Loucy (cell line): ENCODE measurements around the gene TMEM132D.

Experiments
- H2AFZ ChIP-seq: fragments of 200-600 bp; sonication (generic); 2 replicates; pipeline ENCODE4 v1.6.0; 2016; ENCODE audit warnings: antibody characterized with exemption, mild to moderate bottlenecking, low read length, moderate library complexity
- H3F3A ChIP-seq: fragments of 200-600 bp; 2 replicates; pipeline ENCODE4 v1.6.0; 2016; ENCODE audit warnings: antibody characterized with exemption, low read depth, mild to moderate bottlenecking
- H3K27me3 ChIP-seq: fragments of 200-600 bp; sonication (generic); 2 replicates; pipeline ENCODE4 v1.6.1; 2014; ENCODE audit warnings: low read length, mild to moderate bottlenecking; ENCODE audit not compliant: insufficient read depth, poor library complexity, severe bottlenecking
- H3K36me3 ChIP-seq: fragments of 200-600 bp; sonication (generic); 2 replicates; pipeline ENCODE4 v1.6.1; 2016; ENCODE audit warnings: low read length; ENCODE audit not compliant: insufficient read depth
- H3K4me1 ChIP-seq: fragments of 200-600 bp; sonication (generic); 2 replicates; pipeline ENCODE4 v1.5.1; 2014; ENCODE audit warnings: low read length, mild to moderate bottlenecking; ENCODE audit not compliant: insufficient read depth, poor library complexity, severe bottlenecking
- H3K4me2 ChIP-seq: fragments of 200-600 bp; sonication (generic); 2 replicates; pipeline ENCODE4 v1.6.0; 2014; ENCODE audit warnings: antibody characterized with exemption, low read length, low read depth, mild to moderate bottlenecking; ENCODE audit not compliant: poor library complexity, severe bottlenecking
- H3K4me3 ChIP-seq: fragments of 200-600 bp; sonication (generic); 2 replicates; pipeline ENCODE4 v1.5.1; 2014; ENCODE audit warnings: low read length, mild to moderate bottlenecking, mixed read lengths; ENCODE audit not compliant: poor library complexity, severe bottlenecking
- H3K79me2 ChIP-seq: fragments of 200-600 bp; sonication (generic); 2 replicates; pipeline ENCODE4 v1.6.1; 2014; ENCODE audit warnings: low read length; ENCODE audit not compliant: insufficient read depth
- H3K9ac ChIP-seq: fragments of 200-600 bp; sonication (generic); 2 replicates; pipeline ENCODE4 v1.6.0; 2014; ENCODE audit warnings: mild to moderate bottlenecking, low read depth, low read length, moderate library complexity; ENCODE audit not compliant: poor library complexity, severe bottlenecking
- H3K9me2 ChIP-seq: fragments of 200-600 bp; sonication (generic); replicated peaks from 2 replicates; pipeline ENCODE4 v1.6.1; 2016; ENCODE audit warnings: low read depth, low read length, mixed read lengths
- H3K9me3 ChIP-seq: fragments of 200-600 bp; sonication (generic); 2 replicates; pipeline ENCODE4 v1.6.1; 2014; ENCODE audit warnings: mild to moderate bottlenecking, antibody characterized with exemption, low read length, low read depth; ENCODE audit not compliant: insufficient read depth
- H4K20me1 ChIP-seq: fragments of 200-600 bp; sonication (generic); 2 replicates; pipeline ENCODE4 v1.6.0; 2014; ENCODE audit warnings: antibody characterized with exemption, low read length, mild to moderate bottlenecking; ENCODE audit not compliant: insufficient read depth, poor library complexity, severe bottlenecking
- EZH2phosphoT487 ChIP-seq: fragments of 200-600 bp; IDR thresholded peaks from 2 replicates; pipeline ENCODE4 v1.6.1; 2018; ENCODE audit warnings: antibody characterized with exemption, mild to moderate bottlenecking, moderate library complexity, borderline replicate concordance
- TF ChIP-seq, protein P1 (sequence below): fragments of 200-600 bp; sonication (generic); conservative IDR thresholded peaks from 2 replicates; pipeline ENCODE4 v1.5.1; 2014; ENCODE audit warnings: mild to moderate bottlenecking, antibody characterized with exemption, low read length

The TMEM132D gene

DNA sequence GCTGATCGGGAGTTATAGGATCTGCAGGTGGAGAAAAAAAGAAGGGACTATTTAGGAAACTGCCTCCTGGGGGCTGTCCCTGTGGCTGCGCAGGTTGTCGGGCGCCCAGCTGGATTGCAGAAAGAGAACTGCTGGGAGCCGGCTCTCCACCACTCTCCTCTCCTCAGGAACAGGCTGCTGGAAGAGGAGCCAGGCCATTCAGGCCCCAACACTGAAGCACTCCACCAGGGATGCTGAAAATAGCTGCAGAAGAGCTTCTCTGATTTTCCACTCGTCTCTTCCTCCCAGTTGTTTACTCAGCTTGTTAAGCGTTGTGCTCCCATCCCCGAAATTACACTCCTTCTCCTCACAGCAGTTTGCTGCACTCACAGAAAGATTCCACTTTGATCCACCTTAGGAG is 703.2 kb downstream of the TMEM132D start:
- H3F3A ChIP-seq, result no peaks in the 10 kb centered on the region
- H3K79me2 ChIP-seq, result no peaks in the 10 kb centered on the region
- no peaks in the 10 kb centered on the region for H3K9me2 ChIP-seq
- no peaks in the 10 kb centered on the region for H3K27me3 ChIP-seq
- TF ChIP-seq EZH2phosphoT487, result no peak
- TF ChIP-seq, protein P1, sequence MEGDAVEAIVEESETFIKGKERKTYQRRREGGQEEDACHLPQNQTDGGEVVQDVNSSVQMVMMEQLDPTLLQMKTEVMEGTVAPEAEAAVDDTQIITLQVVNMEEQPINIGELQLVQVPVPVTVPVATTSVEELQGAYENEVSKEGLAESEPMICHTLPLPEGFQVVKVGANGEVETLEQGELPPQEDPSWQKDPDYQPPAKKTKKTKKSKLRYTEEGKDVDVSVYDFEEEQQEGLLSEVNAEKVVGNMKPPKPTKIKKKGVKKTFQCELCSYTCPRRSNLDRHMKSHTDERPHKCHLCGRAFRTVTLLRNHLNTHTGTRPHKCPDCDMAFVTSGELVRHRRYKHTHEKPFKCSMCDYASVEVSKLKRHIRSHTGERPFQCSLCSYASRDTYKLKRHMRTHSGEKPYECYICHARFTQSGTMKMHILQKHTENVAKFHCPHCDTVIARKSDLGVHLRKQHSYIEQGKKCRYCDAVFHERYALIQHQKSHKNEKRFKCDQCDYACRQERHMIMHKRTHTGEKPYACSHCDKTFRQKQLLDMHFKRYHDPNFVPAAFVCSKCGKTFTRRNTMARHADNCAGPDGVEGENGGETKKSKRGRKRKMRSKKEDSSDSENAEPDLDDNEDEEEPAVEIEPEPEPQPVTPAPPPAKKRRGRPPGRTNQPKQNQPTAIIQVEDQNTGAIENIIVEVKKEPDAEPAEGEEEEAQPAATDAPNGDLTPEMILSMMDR, result no peak
- no peak overlapping the region for H3K4me3 ChIP-seq
- H3K36me3 ChIP-seq, result no peaks in the 10 kb centered on the region
- H3K9ac ChIP-seq, result no peak overlapping the region
- no peaks in the 10 kb centered on the region for H4K20me1 ChIP-seq
- H3K4me1 ChIP-seq, result no peaks in the 10 kb centered on the region
- H3K4me2 ChIP-seq, result no peak overlapping the region
- no peak overlapping the region for H2AFZ ChIP-seq
- H3K9me3 ChIP-seq, result no peaks in the 10 kb centered on the region

- TF ChIP-seq, protein P1, result no peak
- TF ChIP-seq EZH2phosphoT487, result no peak
- no peak overlapping the region for H3K9ac ChIP-seq
These were observed 706.9 kb downstream of the TMEM132D start for GRCh38 chr12:129196927-129197326.

GRCh38 chr12:129195081-129195480 is 708.7 kb downstream of the TMEM132D start:
- Histone ChIP-seq H3K36me3 (no peaks in the 10 kb centered on the region), H4K20me1 (no peaks in the 10 kb centered on the region), H3K4me2 (no peak overlapping the region), H3K9me2 (no peaks in the 10 kb centered on the region), H3K9me3 (peaks cover 8% of the 10 kb centered on the region; the same call in 1 of the 2 replicates), H3K27me3 (no peaks in the 10 kb centered on the region), H3K9ac (no peak overlapping the region), H3K4me1 (no peaks in the 10 kb centered on the region), H3K79me2 (no peaks in the 10 kb centered on the region), H3K4me3 (no peak overlapping the region), H2AFZ (no peak overlapping the region), H3F3A (no peaks in the 10 kb centered on the region)
- TF ChIP-seq, protein P1, result no peak
- TF ChIP-seq EZH2phosphoT487, result no peak

More at GRCh38 chr12:129196927-129197326, 706.9 kb downstream of the TMEM132D start:
- Histone ChIP-seq H3K4me3 (no peak overlapping the region), H4K20me1 (no peaks in the 10 kb centered on the region), H3K4me1 (no peaks in the 10 kb centered on the region), H2AFZ (no peak overlapping the region), H3K9me3 (peaks cover 8% of the 10 kb centered on the region; the same call in 1 of the 2 replicates), H3K79me2 (no peaks in the 10 kb centered on the region), H3K27me3 (no peaks in the 10 kb centered on the region), H3F3A (no peaks in the 10 kb centered on the region), H3K36me3 (no peaks in the 10 kb centered on the region), H3K9me2 (no peaks in the 10 kb centered on the region), H3K4me2 (no peak overlapping the region)
